HG03432 (cell line): Measurements from ENCODE around the gene AIFM1.

Experiments used
- ATAC-seq: cut with Tn5 transposase; IDR thresholded peaks from one replicate; pipeline ENCODE4 v1.9.1; 2021; ENCODE audit warnings: mild to moderate bottlenecking, moderate library complexity; ENCODE audit not compliant: unreplicated experiment

The AIFM1 gene

GRCh38 chrX:130171446-130172126, 5.9 kb upstream of the AIFM1 start, which contains the start of gene RAB33A:
RAB33A (plus strand) TSS chrX:130171962; CDS start chrX:130172063, 101 bp downstream.
- peak; percentile 13 for ATAC-seq

GRCh38 chrX:130170752-130171445, 5.3 kb upstream of the AIFM1 start:
- peak; percentile 85 for ATAC-seq

- ATAC-seq, result no peak
Measured at GRCh38 chrX:130167040-130167439, 1.4 kb upstream of the AIFM1 start.

- ATAC-seq, result no peak
Measured at GRCh38 chrX:130166503-130166777, 799 bp upstream of the AIFM1 start.

- ATAC-seq, result no peak
Measured at GRCh38 chrX:130165181-130165702, 399 bp downstream of the AIFM1 start.

GRCh38 chrX:130163398-130163797, 2.2 kb downstream of the AIFM1 start:
- ATAC-seq, result no peak

- no peak for ATAC-seq
Measured at GRCh38 chrX:130162094-130162735, 3.4 kb downstream of the AIFM1 start.

- ATAC-seq, result no peak
Measured at GRCh38 chrX:130159776-130160175, 5.9 kb downstream of the AIFM1 start.

- ATAC-seq, result no peak
Measured at GRCh38 chrX:130158311-130158710, 7.3 kb downstream of the AIFM1 start.

- ATAC-seq, result no peak
Measured at GRCh38 chrX:130155564-130155963, 10.1 kb downstream of the AIFM1 start.

- ATAC-seq, result no peak
Measured at GRCh38 chrX:130147631-130148030, 18.0 kb downstream of the AIFM1 start.

GRCh38 chrX:130145123-130145522, 20.5 kb downstream of the AIFM1 start:
- ATAC-seq, result no peak

- no peak for ATAC-seq
Measured at GRCh38 chrX:130144509-130144908, 21.1 kb downstream of the AIFM1 start.

GRCh38 chrX:130139474-130140201, 26.0 kb downstream of the AIFM1 start:
- ATAC-seq, result no peak

- no peak for ATAC-seq
Measured at GRCh38 chrX:130136961-130137360, 28.7 kb downstream of the AIFM1 start.

GRCh38 chrX:130136496-130136895, 29.1 kb downstream of the AIFM1 start:
- no peak for ATAC-seq

GRCh38 chrX:130130990-130131389, 34.7 kb downstream of the AIFM1 start:
- ATAC-seq, result no peak

- ATAC-seq, result no peak
Measured at GRCh38 chrX:130125091-130125874, 40.4 kb downstream of the AIFM1 start.

- no peak for ATAC-seq
Measured at GRCh38 chrX:130124577-130124976, 41.1 kb downstream of the AIFM1 start.

GRCh38 chrX:130121505-130121800, 44.2 kb downstream of the AIFM1 start:
- no peak for ATAC-seq
